Ascending aorta (tissue), 2 donors: Measurements from ENCODE around the gene CDC37. TPM values are rescaled to one million over a fixed set of nuclear protein-coding genes. Genes with fewer than 3 reads are reported as not detected.

Experiments
- DNase-seq, 2 donors: peaks; one replicate each; pipeline ENCODE4 v3.0.0-alpha.2; 2019; ENCODE audit warnings: low spot score in 2 of 2
- H3K27ac ChIP-seq, 2 donors: fragments of 200-600 bp; sonication (generic); one replicate each; pipeline ENCODE4 v1.5.1; 2016 to 2017; ENCODE audit warnings: mild to moderate bottlenecking in 1 of 2
- H3K27me3 ChIP-seq: fragments of 200-600 bp; sonication (generic); one replicate; pipeline ENCODE4 v1.5.1; 2017
- H3K36me3 ChIP-seq, 2 donors: fragments of 200-600 bp; sonication (generic); one replicate each; pipeline ENCODE4 v1.5.1; 2016
- H3K4me1 ChIP-seq, 2 donors: fragments of 200-600 bp; sonication (generic); one replicate each; pipeline ENCODE4 v1.5.1; 2016 to 2017; ENCODE audit warnings: mild to moderate bottlenecking in 1 of 2
- H3K4me3 ChIP-seq, 2 donors: fragments of 200-600 bp; sonication (generic); one replicate each; pipeline ENCODE4 v1.5.1; 2016 to 2017; ENCODE audit warnings: mild to moderate bottlenecking in 1 of 2
- H3K9me3 ChIP-seq, 2 donors: fragments of 200-600 bp; sonication (generic); one replicate each; pipeline ENCODE4 v1.5.1; 2016
- CTCF ChIP-seq, 3 experiments: fragments of 200-600 bp in 2 of 3; fragments of 450-650 bp in 1 of 3; sonication (generic) in 2 of 3; IDR thresholded peaks; one replicate each; pipeline ENCODE4 v1.5.1; 2016 to 2019; ENCODE audit warnings: antibody characterized with exemption in 3 of 3, mild to moderate bottlenecking in 1 of 3, moderate library complexity in 1 of 3
- intact Hi-C: fragments of 100-400 bp; cut with DNase I; formaldehyde crosslinking; loops from one replicate; pipeline ENCODE4 v1.15.1; 2023
- total RNA-seq: library from RNA; depleted of rRNA; stranded (reverse); fragments of >200 nt; gene quantifications from one replicate; pipeline ENCODE4 v1.1.0, GENCODE V29; 2016

Gene CDC37
- total RNA-seq, 1 donor from 2014 or later = 183 TPM

- H3K27ac ChIP-seq = no peak overlapping the region
- peaks cover 47% of the 10 kb centered on the region for H3K27me3 ChIP-seq
- intact Hi-C loops = no loop called here
- H3K9me3 ChIP-seq = no peaks in the 10 kb centered on the region
- H3K4me3 ChIP-seq = no peak overlapping the region
- no peaks in the 10 kb centered on the region for H3K36me3 ChIP-seq
- peaks cover 19 to 21% of the 10 kb centered on the region in 2 donors for H3K4me1 ChIP-seq
- no peak for TF ChIP-seq CTCF (IDR thresholded peaks at IDR 0.05)
- DNase-seq = no peak
Measured at GRCh38 chr19:10422046-10422461, 18.7 kb upstream of the CDC37 start.

- TF ChIP-seq CTCF (IDR thresholded peaks at IDR 0.05) = no peak
- H3K36me3 ChIP-seq = no peaks in the 10 kb centered on the region
- intact Hi-C loops = no loop called here
- no peak overlapping the region for H3K27ac ChIP-seq
- peaks cover 50% of the 10 kb centered on the region for H3K27me3 ChIP-seq
- DNase-seq = no peak
- peaks cover 21% of the 10 kb centered on the region in 2 donors for H3K4me1 ChIP-seq
- peak overlapping the region; percentile 9 to 26 for H3K4me3 ChIP-seq
- H3K9me3 ChIP-seq = no peaks in the 10 kb centered on the region
Measured at GRCh38 chr19:10421240-10422045, 18.1 kb upstream of the CDC37 start.

- no peaks in the 10 kb centered on the region for H3K36me3 ChIP-seq
- intact Hi-C loops = no loop called here
- H3K9me3 ChIP-seq = no peaks in the 10 kb centered on the region
- peaks cover 23% of the 10 kb centered on the region in 2 donors for H3K4me1 ChIP-seq
- DNase-seq = no peak
- peak in 1 of 3 experiments; percentile 29 for TF ChIP-seq CTCF (IDR thresholded peaks at IDR 0.05)
- H3K27ac ChIP-seq = no peak within 1 kb of the TSS
- peaks cover 50% of the 10 kb centered on the region for H3K27me3 ChIP-seq
- peak within 1 kb of the TSS; percentile 26 to 28 for H3K4me3 ChIP-seq
Measured at GRCh38 chr19:10420444-10421239, 17.3 kb upstream of the CDC37 start, which contains the start of gene PDE4A. Gene PDE4A, plus strand, starts transcription at chr19:10420538. Its CDS starts 227 bp downstream, at chr19:10420765.

- Histone ChIP-seq H3K27ac (no peak overlapping the region), H3K4me1 (peaks cover 23% of the 10 kb centered on the region in 2 donors), H3K36me3 (no peaks in the 10 kb centered on the region), H3K4me3 (peak overlapping the region; percentile 26 to 28), H3K9me3 (peaks cover 0 to under 1% of the 10 kb centered on the region in 2 donors), H3K27me3 (peaks cover 50% of the 10 kb centered on the region)
- intact Hi-C loops = no loop called here
- DNase-seq = no peak
- TF ChIP-seq CTCF (IDR thresholded peaks at IDR 0.05) = no peak
Measured at GRCh38 chr19:10419646-10420443, 16.5 kb upstream of the CDC37 start.

GRCh38 chr19:10419200-10419645, 15.9 kb upstream of the CDC37 start:
- Histone ChIP-seq H3K27ac (no peak overlapping the region), H3K36me3 (no peaks in the 10 kb centered on the region), H3K4me3 (peak overlapping the region in 1 of 2 donors; percentile 26), H3K9me3 (peaks cover 0 to 6% of the 10 kb centered on the region in 2 donors), H3K27me3 (peaks cover 47% of the 10 kb centered on the region), H3K4me1 (peaks cover 20 to 23% of the 10 kb centered on the region in 2 donors)
- DNase-seq = no peak
- no peak for TF ChIP-seq CTCF (IDR thresholded peaks at IDR 0.05)
- intact Hi-C loops = no loop called here
